Mesodermal cell (in vitro differentiated cells): ENCODE results near the gene GALNT9.

Experiments used
- H3K27ac ChIP-seq: 2 replicates; pipeline ENCODE4 v1.7.0; 2013; ENCODE audit warnings: mild to moderate bottlenecking, low read depth, low read length, moderate library complexity; ENCODE audit not compliant: severe bottlenecking
- H3K36me3 ChIP-seq: 2 replicates; pipeline ENCODE4 v1.7.1; 2013; ENCODE audit warnings: mild to moderate bottlenecking, low read length, moderate library complexity; ENCODE audit not compliant: control insufficient read depth, insufficient read depth
- H3K4me1 ChIP-seq: one replicate; pipeline ENCODE4 v1.7.1; 2013; ENCODE audit warnings: mild to moderate bottlenecking, low read length; ENCODE audit not compliant: insufficient read depth, control insufficient read depth, poor library complexity, severe bottlenecking
- H3K4me3 ChIP-seq: 2 replicates; pipeline ENCODE4 v1.7.0; 2013; ENCODE audit warnings: low read length, control low read depth, mild to moderate bottlenecking; ENCODE audit not compliant: insufficient read depth, poor library complexity, severe bottlenecking; ENCODE audit errors: extremely low read depth
- H3K9me3 ChIP-seq: 2 replicates; pipeline ENCODE4 v1.7.1; 2013; ENCODE audit warnings: mild to moderate bottlenecking, low read length, moderate library complexity; ENCODE audit not compliant: control insufficient read depth
- WGBS, 2 experiments: methylation state at CpG; one replicate each; pipeline ENCODE4 v1.1.5; 2013; ENCODE audit warnings: missing lambda C conversion rate in 2 of 2; ENCODE audit not compliant: insufficient coverage in 2 of 2; 5-methylcytosine and 5-hydroxymethylcytosine counted together

Gene GALNT9

DNA sequence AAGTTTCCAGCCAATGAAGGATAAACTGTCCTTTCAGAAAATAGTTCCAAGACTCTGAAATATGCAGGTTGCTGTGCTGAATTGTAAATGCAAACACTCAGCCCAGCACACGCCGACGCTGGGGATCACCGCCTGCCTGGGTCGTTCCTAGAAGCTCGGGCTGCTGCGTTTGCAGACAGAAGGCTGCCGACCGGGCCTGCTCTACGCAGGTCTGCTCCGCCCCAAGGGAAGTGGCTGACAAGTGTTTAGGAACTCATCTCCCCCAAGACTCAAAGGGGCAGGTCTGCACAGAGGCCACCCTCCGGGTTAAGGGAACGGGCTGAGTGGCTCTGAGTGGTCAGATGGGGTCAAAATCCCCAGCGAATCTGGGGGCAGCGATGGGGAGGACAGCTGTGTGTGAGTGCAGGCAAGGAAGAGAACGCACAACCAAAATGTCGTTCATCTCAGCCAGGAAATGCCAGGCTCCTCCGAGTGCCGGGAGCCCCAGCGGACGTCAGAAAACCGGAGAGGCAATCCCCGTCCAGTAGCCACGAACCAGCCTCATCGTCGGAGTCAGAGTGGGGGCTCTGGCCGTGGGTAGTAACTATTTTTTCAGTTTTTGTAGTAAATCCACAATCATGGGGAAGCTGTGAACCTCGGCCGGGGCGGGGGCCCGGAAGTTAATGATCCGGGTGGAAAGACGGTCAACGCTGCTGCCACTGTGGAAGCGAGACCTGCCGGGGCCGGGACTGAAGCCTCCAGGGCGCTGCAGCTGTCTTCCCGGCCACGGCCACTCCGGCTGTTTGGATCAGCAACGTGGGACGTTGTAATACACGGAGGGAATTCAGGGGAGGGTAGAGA, 6.0 kb downstream of the GALNT9 start:
- H3K27ac ChIP-seq = no peak overlapping the region
- 72 to 77% methylated on average over 39 to 44 of the region's 44 CpGs for WGBS, 2 experiments
- no peaks in the 10 kb centered on the region for H3K4me1 ChIP-seq
- no peaks in the 10 kb centered on the region for H3K36me3 ChIP-seq
- no peak overlapping the region for H3K4me3 ChIP-seq
- peaks cover 39% of the 10 kb centered on the region for H3K9me3 ChIP-seq

GRCh38 chr12:132322206-132323132, 6.9 kb downstream of the GALNT9 start:
- Histone ChIP-seq H3K9me3 (peaks cover 40% of the 10 kb centered on the region), H3K36me3 (no peaks in the 10 kb centered on the region), H3K27ac (no peak overlapping the region), H3K4me1 (no peaks in the 10 kb centered on the region), H3K4me3 (no peak overlapping the region)
- WGBS, 2 experiments = 81 to 82% methylated on average over 34 to 35 of the region's 43 CpGs

- H3K9me3 ChIP-seq = peaks cover 46% of the 10 kb centered on the region
- WGBS, 2 experiments = 86 to 91% methylated on average over 8 to 14 of the region's 20 CpGs
- no peak overlapping the region for H3K27ac ChIP-seq
- no peak overlapping the region for H3K4me3 ChIP-seq
- no peaks in the 10 kb centered on the region for H3K4me1 ChIP-seq
- H3K36me3 ChIP-seq = no peaks in the 10 kb centered on the region
These were observed 7.9 kb downstream of the GALNT9 start for GRCh38 chr12:132321321-132322118.

GRCh38 chr12:132320767-132321211, 8.6 kb downstream of the GALNT9 start:
- H3K4me3 ChIP-seq = no peak overlapping the region

DNA sequence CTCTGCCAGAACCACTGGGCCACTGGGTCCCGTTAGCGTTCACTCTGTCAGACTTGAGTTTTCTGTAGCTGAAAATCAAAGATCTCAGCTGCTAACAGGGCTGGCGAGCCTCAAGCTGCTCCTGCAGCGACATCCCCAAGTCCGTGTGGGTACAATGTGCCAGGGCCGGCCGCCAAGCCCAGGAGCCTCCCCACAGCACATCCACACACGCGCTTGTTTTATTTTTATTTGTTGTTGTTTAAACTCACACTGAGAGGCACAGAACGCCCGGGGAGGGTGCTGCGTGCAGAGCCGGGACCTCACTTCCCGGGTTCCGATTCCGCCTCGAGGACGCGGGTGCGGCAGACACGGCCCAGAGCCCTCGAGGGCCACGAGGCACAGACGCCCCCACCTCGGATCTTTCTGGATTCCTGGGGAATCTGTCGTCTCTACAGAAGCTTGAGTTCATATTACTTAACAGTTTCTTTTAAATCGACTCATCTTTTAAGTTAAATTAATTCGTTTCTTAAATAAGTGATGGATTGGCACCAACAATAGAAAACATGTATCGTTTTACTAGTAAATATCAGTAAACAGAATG, 9.3 kb downstream of the GALNT9 start:
- H3K4me1 ChIP-seq = no peaks in the 10 kb centered on the region
- 81 to 86% methylated on average over 20 to 21 of the region's 29 CpGs for WGBS, 2 experiments
- no peak overlapping the region for H3K4me3 ChIP-seq
- H3K36me3 ChIP-seq = no peaks in the 10 kb centered on the region
- H3K27ac ChIP-seq = no peak overlapping the region
- H3K9me3 ChIP-seq = peaks cover 45% of the 10 kb centered on the region

More at GRCh38 chr12:132320767-132321211, 8.6 kb downstream of the GALNT9 start:
- H3K27ac ChIP-seq = no peak overlapping the region
- H3K9me3 ChIP-seq = peaks cover 47% of the 10 kb centered on the region
- no peaks in the 10 kb centered on the region for H3K4me1 ChIP-seq
- WGBS, 2 experiments = 81 to 83% methylated on average over 16 to 18 of the region's 23 CpGs
- no peaks in the 10 kb centered on the region for H3K36me3 ChIP-seq

GRCh38 chr12:132319359-132319950, 9.9 kb downstream of the GALNT9 start:
- Histone ChIP-seq H3K4me3 (no peak overlapping the region), H3K9me3 (peaks cover 42% of the 10 kb centered on the region), H3K27ac (no peak overlapping the region), H3K4me1 (no peaks in the 10 kb centered on the region), H3K36me3 (no peaks in the 10 kb centered on the region)
- 90 to 93% methylated on average over 26 to 27 of the region's 30 CpGs for WGBS, 2 experiments

DNA sequence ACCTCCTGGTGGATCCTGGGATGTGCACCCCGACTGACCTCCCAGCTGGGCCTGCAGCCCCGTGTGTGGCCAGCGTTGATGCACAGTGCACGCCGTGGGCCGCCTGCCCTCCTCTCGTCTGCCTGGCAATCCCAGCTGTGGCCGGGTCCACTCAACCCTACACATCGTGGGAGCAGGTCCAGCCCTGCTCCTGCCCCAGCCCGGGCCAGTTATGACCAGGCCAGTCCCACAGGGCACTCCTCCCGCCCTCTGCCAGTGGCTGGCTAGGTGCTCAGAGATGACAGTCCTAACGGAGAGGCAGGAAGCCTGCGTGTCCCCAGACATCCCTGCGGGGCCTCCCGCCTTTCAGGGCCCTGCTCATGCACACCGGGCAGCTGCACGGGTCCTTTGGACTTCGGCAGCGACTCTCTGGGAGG, 10.8 kb downstream of the GALNT9 start:
- no peaks in the 10 kb centered on the region for H3K36me3 ChIP-seq
- no peak overlapping the region for H3K4me3 ChIP-seq
- WGBS, 2 experiments = 77 to 88% methylated on average over 17 to 19 of the region's 19 CpGs
- H3K9me3 ChIP-seq = peaks cover 43% of the 10 kb centered on the region
- no peak overlapping the region for H3K27ac ChIP-seq
- H3K4me1 ChIP-seq = no peaks in the 10 kb centered on the region

DNA sequence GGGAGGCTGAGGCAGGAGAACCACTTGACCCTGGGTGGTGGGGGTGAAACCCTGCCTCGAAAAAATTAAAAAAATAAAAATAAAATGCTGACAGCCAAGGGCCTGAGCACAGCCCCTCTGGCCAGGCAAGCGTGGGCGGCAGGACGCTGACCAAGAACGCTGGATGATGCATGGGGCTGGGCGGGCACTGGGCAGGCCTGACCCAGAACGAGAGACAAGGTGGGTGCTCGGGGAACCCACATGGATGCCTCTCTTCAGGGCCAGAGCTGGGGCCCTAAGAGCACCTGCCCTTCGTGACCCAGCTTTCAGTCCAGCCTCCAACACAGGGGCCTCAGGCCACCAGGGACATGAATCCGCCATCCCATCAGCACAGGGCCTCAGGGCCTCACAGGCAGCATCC, 11.3 kb downstream of the GALNT9 start:
- Histone ChIP-seq H3K27ac (no peak overlapping the region), H3K9me3 (peaks cover 41% of the 10 kb centered on the region), H3K36me3 (no peaks in the 10 kb centered on the region), H3K4me1 (no peaks in the 10 kb centered on the region), H3K4me3 (no peak overlapping the region)
- WGBS, 2 experiments = 83 to 85% methylated on average over 8 to 9 of the region's 10 CpGs

DNA sequence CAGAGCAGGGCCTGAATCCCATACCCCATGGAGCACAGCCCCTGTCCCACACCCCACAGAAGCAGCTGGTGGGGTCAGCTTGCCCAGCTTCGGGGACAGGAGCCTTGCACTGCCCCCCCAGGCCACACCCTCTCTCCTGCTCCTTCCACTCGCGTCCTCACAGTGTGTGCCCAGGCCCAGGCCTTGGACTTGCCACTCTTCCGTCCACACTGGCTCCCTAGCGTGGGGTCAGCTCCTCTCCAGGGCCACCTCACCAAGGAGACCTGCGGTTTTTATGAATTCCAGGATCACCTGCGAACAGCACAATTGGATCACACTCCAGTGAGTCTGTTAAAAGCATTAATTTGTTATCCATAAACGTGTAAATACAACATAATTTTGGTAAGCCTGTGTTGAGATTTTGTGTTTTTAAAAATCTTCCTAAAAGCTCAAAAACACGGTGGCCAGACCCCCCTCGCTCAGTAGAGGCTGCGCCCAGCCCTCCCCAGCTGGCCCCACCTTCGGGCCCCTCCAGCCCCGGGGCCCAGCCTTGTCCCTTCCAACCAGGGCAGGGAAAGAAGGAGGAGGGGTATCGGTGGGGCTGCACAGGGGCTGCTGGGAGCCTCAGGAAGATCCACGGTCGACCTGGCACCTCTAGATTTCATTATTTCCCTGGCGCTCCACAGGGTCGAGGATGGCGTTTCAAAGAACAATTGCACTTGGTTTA, 12.0 kb downstream of the GALNT9 start:
- WGBS, 2 experiments = 80 to 84% methylated on average over 10 to 16 of the region's 19 CpGs
- Histone ChIP-seq H3K27ac (no peak overlapping the region), H3K9me3 (peaks cover 42% of the 10 kb centered on the region), H3K36me3 (no peaks in the 10 kb centered on the region), H3K4me1 (no peaks in the 10 kb centered on the region), H3K4me3 (no peak overlapping the region)
